D721Med (cell line): ENCODE results near the gene FOXQ1.

ENCODE experiments used
- DNase-seq: peaks from one replicate; pipeline ENCODE4 v3.0.0; 2011; ENCODE audit warnings: low spot score; ENCODE audit not compliant: insufficient read length
- FAIRE-seq: peaks from 2 replicates; lab custom pipeline; 2011; peaks lifted over from hg19 to GRCh38; lab: Jason Lieb, UNC
- TF ChIP-seq, protein P1 (sequence below): IDR thresholded peaks from 2 replicates; pipeline ENCODE4 v1.5.1; 2012; ENCODE audit warnings: mild to moderate bottlenecking, control low read depth; ENCODE audit not compliant: insufficient read depth; ENCODE audit errors: missing control alignments

FOXQ1 gene

GRCh38 chr6:1363298-1363697 lies 51.4 kb downstream of the FOXQ1 start:
- FAIRE-seq (no peak), DNase-seq (no peak)
- TF ChIP-seq, protein P1, sequence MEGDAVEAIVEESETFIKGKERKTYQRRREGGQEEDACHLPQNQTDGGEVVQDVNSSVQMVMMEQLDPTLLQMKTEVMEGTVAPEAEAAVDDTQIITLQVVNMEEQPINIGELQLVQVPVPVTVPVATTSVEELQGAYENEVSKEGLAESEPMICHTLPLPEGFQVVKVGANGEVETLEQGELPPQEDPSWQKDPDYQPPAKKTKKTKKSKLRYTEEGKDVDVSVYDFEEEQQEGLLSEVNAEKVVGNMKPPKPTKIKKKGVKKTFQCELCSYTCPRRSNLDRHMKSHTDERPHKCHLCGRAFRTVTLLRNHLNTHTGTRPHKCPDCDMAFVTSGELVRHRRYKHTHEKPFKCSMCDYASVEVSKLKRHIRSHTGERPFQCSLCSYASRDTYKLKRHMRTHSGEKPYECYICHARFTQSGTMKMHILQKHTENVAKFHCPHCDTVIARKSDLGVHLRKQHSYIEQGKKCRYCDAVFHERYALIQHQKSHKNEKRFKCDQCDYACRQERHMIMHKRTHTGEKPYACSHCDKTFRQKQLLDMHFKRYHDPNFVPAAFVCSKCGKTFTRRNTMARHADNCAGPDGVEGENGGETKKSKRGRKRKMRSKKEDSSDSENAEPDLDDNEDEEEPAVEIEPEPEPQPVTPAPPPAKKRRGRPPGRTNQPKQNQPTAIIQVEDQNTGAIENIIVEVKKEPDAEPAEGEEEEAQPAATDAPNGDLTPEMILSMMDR, result no peak

DNA sequence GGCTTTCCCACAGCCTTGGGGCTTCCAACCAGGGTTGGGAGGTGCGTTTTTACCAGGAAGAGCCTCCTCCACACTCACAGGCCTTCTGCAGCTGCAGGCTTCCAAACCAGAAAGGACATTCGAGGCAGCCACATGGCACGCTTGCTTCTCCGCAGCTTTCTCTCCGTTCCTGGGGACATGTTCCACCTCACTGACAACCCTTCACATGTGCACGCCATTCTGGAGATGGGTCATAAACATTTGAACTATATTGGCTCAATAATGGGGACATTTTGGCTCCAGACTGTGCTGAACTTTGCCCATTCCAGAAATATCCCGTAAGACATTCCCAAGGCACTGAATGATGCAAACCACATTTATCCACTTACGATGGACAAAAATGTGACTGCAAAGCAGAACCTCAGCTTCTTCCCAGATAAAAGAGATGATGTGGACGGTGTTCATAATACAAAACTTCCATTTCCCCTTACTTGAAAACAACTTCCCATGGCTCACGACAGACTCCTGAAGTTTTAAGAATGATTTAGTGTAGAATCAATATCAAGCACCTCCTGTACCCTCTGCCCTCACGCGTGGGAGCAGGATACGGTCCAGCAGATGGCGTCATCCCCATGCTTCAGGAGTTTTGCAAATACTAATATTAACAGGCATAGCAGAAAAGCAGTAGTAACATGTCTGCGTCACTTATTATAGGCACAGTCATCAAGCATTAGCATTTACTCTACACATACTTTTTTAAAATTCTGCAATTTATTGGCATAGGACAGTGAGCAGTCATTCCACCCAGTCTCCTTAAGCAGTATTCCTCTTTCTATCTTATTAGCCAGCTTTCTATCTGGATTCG lies 52.1 kb downstream of the FOXQ1 start:
- FAIRE-seq (no peak), DNase-seq (no peak)
- TF ChIP-seq, protein P1, result peak; percentile 56
